ENCODE measurements around the gene SH3BP5. TPM values are rescaled to one million over a fixed set of nuclear protein-coding genes. Genes with fewer than 3 reads are reported as not detected.

SH3BP5 gene
- total RNA-seq, 1 donor from 2014 or later: 41.1 TPM

DNA sequence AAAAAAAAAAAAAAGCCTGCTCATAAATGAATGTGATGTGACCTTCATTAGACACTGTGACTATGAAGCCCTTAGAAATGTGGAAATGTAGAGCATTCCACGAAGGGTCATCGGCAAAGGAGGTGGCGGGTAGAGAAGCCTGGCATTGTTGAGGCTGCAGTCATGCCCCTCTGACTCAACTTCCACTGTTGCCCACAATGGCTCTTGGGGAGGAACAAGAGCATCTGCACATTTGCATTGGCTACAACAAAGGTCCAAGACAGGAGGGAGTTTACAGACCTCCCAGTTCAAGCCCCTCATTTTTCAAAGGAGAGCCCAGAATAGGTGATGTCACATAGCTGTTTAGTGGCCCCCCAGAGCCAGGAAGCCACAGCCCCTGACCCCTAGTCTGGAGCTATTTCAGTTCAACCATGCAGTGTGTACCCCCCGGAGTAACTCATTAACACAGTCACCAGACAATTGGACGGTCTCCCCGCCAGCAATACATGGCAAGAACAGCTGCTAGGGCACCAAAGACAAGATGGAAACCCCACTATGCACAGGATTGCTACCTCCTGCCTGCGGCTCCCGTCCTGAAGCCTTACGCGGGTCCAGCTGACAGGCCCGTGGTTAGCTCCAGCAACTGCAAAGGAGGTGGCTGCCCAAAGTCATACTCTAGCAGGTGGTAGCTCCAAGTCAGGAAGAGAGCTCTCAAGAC lies 56.2 kb downstream of the SH3BP5 start:
- H3K9me3 Mint-ChIP-seq (ENCODE audit: unreplicated experiment): no peaks in the 10 kb centered on the region
- peaks cover 11% of the 10 kb centered on the region for H3K36me3 Mint-ChIP-seq (ENCODE audit: low read depth, unreplicated experiment)
- no peak overlapping the region for H3K4me3 Mint-ChIP-seq (ENCODE audit: unreplicated experiment)
- H3K4me1 Mint-ChIP-seq (ENCODE audit: unreplicated experiment): peaks cover 15% of the 10 kb centered on the region
- H3K27ac Mint-ChIP-seq (ENCODE audit: unreplicated experiment): no peak overlapping the region
- peaks cover 1% of the 10 kb centered on the region for H3K27me3 Mint-ChIP-seq (ENCODE audit: unreplicated experiment)
- TF ChIP-seq, protein P1, sequence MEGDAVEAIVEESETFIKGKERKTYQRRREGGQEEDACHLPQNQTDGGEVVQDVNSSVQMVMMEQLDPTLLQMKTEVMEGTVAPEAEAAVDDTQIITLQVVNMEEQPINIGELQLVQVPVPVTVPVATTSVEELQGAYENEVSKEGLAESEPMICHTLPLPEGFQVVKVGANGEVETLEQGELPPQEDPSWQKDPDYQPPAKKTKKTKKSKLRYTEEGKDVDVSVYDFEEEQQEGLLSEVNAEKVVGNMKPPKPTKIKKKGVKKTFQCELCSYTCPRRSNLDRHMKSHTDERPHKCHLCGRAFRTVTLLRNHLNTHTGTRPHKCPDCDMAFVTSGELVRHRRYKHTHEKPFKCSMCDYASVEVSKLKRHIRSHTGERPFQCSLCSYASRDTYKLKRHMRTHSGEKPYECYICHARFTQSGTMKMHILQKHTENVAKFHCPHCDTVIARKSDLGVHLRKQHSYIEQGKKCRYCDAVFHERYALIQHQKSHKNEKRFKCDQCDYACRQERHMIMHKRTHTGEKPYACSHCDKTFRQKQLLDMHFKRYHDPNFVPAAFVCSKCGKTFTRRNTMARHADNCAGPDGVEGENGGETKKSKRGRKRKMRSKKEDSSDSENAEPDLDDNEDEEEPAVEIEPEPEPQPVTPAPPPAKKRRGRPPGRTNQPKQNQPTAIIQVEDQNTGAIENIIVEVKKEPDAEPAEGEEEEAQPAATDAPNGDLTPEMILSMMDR (IDR thresholded peaks at IDR 0.05; ENCODE audit: unreplicated experiment): no peak
- no peak for DNase-seq (ENCODE audit: low spot score)

DNA sequence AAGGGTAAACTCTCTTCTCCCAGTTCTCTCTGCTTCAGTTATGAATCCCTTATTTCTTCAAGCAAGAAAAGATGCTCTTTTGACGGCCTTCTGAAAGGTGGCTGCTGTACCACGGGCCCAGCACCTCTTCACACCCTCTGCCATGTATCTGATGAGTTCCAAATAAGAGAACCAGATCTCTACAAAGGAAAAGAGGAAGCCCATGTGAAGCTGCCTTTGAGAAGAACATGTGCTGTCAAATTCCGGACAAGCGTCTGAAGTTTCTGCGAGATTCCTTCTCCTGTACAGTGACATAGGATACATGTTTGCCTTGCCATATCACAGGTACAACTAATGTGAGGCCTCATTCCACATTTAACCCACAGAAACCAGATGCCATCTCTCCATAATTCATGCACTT lies 59.2 kb downstream of the SH3BP5 start:
- peaks cover 4% of the 10 kb centered on the region for H3K27me3 Mint-ChIP-seq (ENCODE audit: unreplicated experiment)
- H3K36me3 Mint-ChIP-seq (ENCODE audit: low read depth, unreplicated experiment): peaks cover 17% of the 10 kb centered on the region
- H3K4me1 Mint-ChIP-seq (ENCODE audit: unreplicated experiment): no peaks in the 10 kb centered on the region
- no peak overlapping the region for H3K4me3 Mint-ChIP-seq (ENCODE audit: unreplicated experiment)
- TF ChIP-seq, protein P1 (IDR thresholded peaks at IDR 0.05; ENCODE audit: unreplicated experiment): no peak
- no peak overlapping the region for H3K27ac Mint-ChIP-seq (ENCODE audit: unreplicated experiment)
- H3K9me3 Mint-ChIP-seq (ENCODE audit: unreplicated experiment): no peaks in the 10 kb centered on the region
- no peak for DNase-seq (ENCODE audit: low spot score)

DNA sequence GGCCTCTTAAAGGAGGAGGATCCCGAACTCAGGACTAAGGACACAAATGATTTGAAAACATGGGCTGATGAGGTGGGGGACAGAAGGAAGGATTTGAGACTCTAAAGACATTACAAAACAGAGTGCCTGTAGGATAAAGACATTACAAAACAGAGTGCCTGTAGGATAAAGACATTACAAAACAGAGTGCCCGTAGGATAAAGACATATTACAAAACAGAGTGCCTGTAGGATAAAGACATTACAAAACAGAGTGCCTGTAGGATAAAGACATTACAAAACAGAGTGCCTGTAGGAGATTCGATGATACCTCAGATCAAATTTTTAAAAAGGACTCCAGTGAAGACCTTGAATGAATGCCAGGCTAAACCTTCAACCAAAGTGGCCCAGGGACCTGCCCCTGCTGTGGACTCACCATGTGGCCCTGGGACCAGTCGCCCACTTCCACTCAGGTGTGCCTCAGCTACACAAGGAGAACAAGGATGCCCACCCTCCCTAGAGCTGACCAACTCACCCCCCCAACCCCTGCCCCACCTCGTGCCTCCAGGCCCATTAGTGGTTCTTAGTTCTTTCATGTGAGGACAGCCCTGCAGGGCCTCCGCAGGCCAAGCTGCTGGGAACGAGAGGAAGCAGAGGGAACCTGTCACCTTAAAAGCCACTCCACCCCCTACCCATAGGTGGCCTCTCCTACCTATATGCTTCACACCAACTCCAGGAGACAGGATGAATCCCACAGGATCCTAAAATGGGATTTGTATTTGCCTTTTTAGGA lies 59.8 kb downstream of the SH3BP5 start:
- no peak overlapping the region for H3K4me3 Mint-ChIP-seq (ENCODE audit: unreplicated experiment)

GRCh38 chr3:15271785-15272381 lies 60.5 kb downstream of the SH3BP5 start:
- no peak overlapping the region for H3K4me3 Mint-ChIP-seq (ENCODE audit: unreplicated experiment)
- TF ChIP-seq, protein P1 (IDR thresholded peaks at IDR 0.05; ENCODE audit: unreplicated experiment): no peak
- no peaks in the 10 kb centered on the region for H3K9me3 Mint-ChIP-seq (ENCODE audit: unreplicated experiment)
- no peaks in the 10 kb centered on the region for H3K4me1 Mint-ChIP-seq (ENCODE audit: unreplicated experiment)
- DNase-seq (ENCODE audit: low spot score): no peak
- H3K36me3 Mint-ChIP-seq (ENCODE audit: low read depth, unreplicated experiment): peaks cover 17% of the 10 kb centered on the region
- peaks cover 4% of the 10 kb centered on the region for H3K27me3 Mint-ChIP-seq (ENCODE audit: unreplicated experiment)
- H3K27ac Mint-ChIP-seq (ENCODE audit: unreplicated experiment): no peak overlapping the region

More for the DNA sequence above, 59.8 kb downstream of the SH3BP5 start:
- Mint-ChIP-seq H3K27ac (ENCODE audit: unreplicated experiment) (no peak overlapping the region), H3K9me3 (ENCODE audit: unreplicated experiment) (no peaks in the 10 kb centered on the region), H3K4me1 (ENCODE audit: unreplicated experiment) (no peaks in the 10 kb centered on the region), H3K27me3 (ENCODE audit: unreplicated experiment) (peaks cover 4% of the 10 kb centered on the region), H3K36me3 (ENCODE audit: low read depth, unreplicated experiment) (peaks cover 17% of the 10 kb centered on the region)
- TF ChIP-seq, protein P1 (IDR thresholded peaks at IDR 0.05; ENCODE audit: unreplicated experiment): no peak
- no peak for DNase-seq (ENCODE audit: low spot score)
